Kidney epithelial cell (primary cell): ENCODE measurements around the gene AADAC. TPM values are rescaled to one million over a fixed set of nuclear protein-coding genes. Genes with fewer than 3 reads are reported as not detected.
"Not testable (repeated sequence)": the region's sequence is repeated elsewhere in the genome, so short reads cannot be mapped to it uniquely, and the experiment has no call there.

Experiments used
- DNase-seq: peaks from one replicate; pipeline ENCODE4 v3.0.0-alpha.2; 2010; ENCODE audit warnings: low read depth
- H3K27me3 ChIP-seq: 2 replicates; pipeline ENCODE4 v1.6.0; 2011; ENCODE audit warnings: low read length; ENCODE audit not compliant: control insufficient read depth, insufficient read depth
- H3K36me3 ChIP-seq: 2 replicates; pipeline ENCODE4 v1.5.1; 2011; ENCODE audit warnings: low read length; ENCODE audit not compliant: control insufficient read depth, insufficient read depth
- H3K4me3 ChIP-seq: 2 replicates; pipeline ENCODE4 v1.5.1; 2011; ENCODE audit warnings: low read depth, mild to moderate bottlenecking, control low read depth, low read length
- CTCF ChIP-seq: IDR thresholded peaks from 2 replicates; pipeline ENCODE4 v1.5.1; 2011; ENCODE audit warnings: mild to moderate bottlenecking, moderate library complexity, low read length, control low read depth, inconsistent platforms; ENCODE audit not compliant: insufficient read depth, poor library complexity, severe bottlenecking
- total RNA-seq: library from RNA; depleted of rRNA; stranded (reverse); fragments of >200 nt; gene quantifications from 2 replicates; pipeline ENCODE4 v1.2.3, GENCODE V29; 2015

The AADAC gene, protein sequence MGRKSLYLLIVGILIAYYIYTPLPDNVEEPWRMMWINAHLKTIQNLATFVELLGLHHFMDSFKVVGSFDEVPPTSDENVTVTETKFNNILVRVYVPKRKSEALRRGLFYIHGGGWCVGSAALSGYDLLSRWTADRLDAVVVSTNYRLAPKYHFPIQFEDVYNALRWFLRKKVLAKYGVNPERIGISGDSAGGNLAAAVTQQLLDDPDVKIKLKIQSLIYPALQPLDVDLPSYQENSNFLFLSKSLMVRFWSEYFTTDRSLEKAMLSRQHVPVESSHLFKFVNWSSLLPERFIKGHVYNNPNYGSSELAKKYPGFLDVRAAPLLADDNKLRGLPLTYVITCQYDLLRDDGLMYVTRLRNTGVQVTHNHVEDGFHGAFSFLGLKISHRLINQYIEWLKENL
- total RNA-seq = not detected in 2 replicates

GRCh38 chr3:151813799-151814198 lies at the start of gene AADAC:
Gene AADAC, plus strand, starts transcription at chr3:151814116. Its CDS starts 47 bp downstream, at chr3:151814163.
- Histone ChIP-seq H3K36me3 (no peaks in the 10 kb centered on the region), H3K27me3 (no peaks in the 10 kb centered on the region), H3K4me3 (no peak within 1 kb of the TSS)
- no peak for TF ChIP-seq CTCF
- DNase-seq = no peak

- not testable (repeated sequence) for H3K27me3 ChIP-seq, H3K4me3 ChIP-seq, DNase-seq
Observed at GRCh38 chr3:151764699-151765098, 49.2 kb upstream of the AADAC start.

DNA sequence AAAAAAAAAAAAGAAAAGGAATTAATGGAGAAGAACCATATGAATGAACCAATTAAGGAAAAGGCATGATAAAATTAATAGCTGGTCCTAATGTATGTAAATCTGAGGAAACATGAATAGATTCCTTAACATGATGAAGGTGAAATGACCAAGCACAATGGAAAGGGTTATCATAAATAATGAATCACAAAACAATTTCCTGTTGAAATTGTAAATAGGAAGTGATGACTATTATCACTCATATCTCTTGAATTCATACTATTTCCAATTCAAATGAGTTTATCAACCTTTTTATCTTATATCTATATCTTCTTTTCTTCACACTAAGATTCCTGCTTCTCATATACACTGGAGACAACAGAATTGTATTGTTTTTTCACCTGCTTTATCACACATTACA lies 48.2 kb upstream of the AADAC start:
- no peak for TF ChIP-seq CTCF
- H3K36me3 ChIP-seq = no peaks in the 10 kb centered on the region
- no peak overlapping the region for H3K4me3 ChIP-seq
- no peak for DNase-seq
- no peaks in the 10 kb centered on the region for H3K27me3 ChIP-seq

More at GRCh38 chr3:151764699-151765098, 49.2 kb upstream of the AADAC start:
- not testable (repeated sequence) for H3K36me3 ChIP-seq

DNA sequence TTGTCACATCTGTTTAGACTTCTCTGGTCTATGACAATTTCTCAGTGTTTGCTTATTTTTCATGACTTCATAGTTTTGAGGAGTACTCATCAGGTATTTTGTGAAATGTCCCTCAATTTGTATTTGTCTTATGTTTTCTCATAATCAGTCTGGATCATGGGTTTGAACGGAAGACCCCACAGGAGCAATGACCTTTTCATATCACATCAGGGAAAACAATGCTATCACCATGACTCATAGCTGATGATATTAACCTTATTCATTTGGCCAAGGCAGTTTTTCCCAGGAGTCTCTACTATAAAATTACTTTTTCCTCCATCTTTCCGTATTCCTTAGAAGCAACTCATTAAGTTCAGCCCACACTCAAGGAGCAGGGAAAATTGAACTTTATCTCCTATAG lies 47.5 kb upstream of the AADAC start:
- no peaks in the 10 kb centered on the region for H3K27me3 ChIP-seq
- no peak for TF ChIP-seq CTCF

DNA sequence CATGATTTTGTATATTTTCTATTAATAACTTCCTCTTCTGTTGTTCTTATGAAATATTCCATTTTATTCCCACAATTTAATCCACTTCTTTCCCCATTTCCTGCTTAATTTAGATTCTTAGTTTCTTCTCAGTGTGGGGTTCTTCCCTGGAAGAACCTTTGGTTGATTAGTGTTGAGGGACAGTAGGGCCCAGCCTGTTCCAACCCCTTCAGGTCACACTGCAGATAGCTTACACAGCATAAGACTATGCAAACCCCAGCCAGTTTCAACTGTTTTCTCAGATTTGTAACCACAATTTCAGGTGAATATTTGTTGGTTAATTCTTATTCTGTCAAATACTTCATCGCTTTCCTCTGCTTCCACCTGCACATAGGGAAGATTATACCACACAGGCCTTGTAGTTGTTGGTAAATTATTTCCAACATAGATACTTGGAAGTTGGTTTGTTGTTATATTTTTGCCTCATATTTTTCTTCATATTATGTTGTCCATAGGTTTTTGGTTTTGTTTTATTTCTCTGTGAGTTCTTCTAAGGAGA lies 45.5 kb upstream of the AADAC start:
- no peak for TF ChIP-seq CTCF
- no peak overlapping the region for H3K4me3 ChIP-seq
- H3K27me3 ChIP-seq = no peaks in the 10 kb centered on the region
- no peaks in the 10 kb centered on the region for H3K36me3 ChIP-seq
- no peak for DNase-seq

More for the DNA sequence above, 47.5 kb upstream of the AADAC start:
- no peak overlapping the region for H3K4me3 ChIP-seq
- H3K36me3 ChIP-seq = no peaks in the 10 kb centered on the region
- no peak for DNase-seq

DNA sequence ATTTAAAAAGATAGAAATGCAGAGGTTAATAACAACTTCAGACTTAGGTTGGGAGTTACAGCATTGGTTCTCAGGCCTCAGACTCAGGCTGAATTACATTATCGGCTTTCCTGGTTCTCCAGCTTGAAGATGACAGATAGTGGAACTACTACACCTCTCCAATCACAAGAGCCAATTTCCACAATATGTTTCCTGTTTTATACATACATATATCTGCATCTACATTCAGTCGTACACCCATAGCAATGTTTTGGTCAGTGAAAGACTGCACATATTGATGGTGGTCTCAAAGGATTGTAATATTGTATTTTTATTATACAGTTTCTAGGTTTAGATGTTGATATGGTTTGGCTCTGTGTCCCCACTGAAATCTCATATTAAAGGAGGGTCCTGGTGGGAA lies 44.7 kb upstream of the AADAC start:
- H3K4me3 ChIP-seq = no peak overlapping the region
- DNase-seq = no peak
- H3K36me3 ChIP-seq = no peaks in the 10 kb centered on the region
- H3K27me3 ChIP-seq = no peaks in the 10 kb centered on the region
- TF ChIP-seq CTCF = no peak
